K562 (cell line): ENCODE measurements around the gene RPP21. TPM values are rescaled to one million over a fixed set of nuclear protein-coding genes. Genes with fewer than 3 reads are reported as not detected.

ENCODE experiments used
- ATAC-seq: fragments of 200-7000 bp; cut with Tn5 transposase; 3 replicates; pipeline ENCODE4 v1.9.1; 2020; ENCODE audit warnings: moderate library complexity
- BruUV-seq: library from RNA; stranded (reverse); fragments of 400-500 nt; replicated peaks from 2 replicates; lab custom pipeline; 2021; lab: Mats Ljungman, UMichigan
- CTCF ChIA-PET: fragments of 300-600 bp; formaldehyde crosslinking; extraction: SDS; loops from one replicate; lab custom pipeline; 2021; ENCODE audit warnings: low intra/inter-chr PET ratio; lab: Yijun Ruan, JAX
- POLR2A ChIA-PET: fragments of 300-600, 350-650 bp; sonication (Branson Sonifier 250); formaldehyde crosslinking; extraction: SDS; loops from one replicate; lab custom pipeline; 2021; ENCODE audit warnings: antibody characterized with exemption, inconsistent platforms; lab: Yijun Ruan, JAX
- DNase-seq, 4 experiments: peaks; one replicate each; pipeline versions ENCODE4 v3.0.0 to v3.0.0-alpha.2; 2011 to 2018; ENCODE audit warnings: low spot score in 3 of 4, mixed read lengths in 3 of 4; ENCODE audit errors: extremely low read depth in 1 of 4
- FAIRE-seq: peaks from 2 replicates; lab custom pipeline; 2011; peaks lifted over from hg19 to GRCh38; lab: Jason Lieb, UNC
- H2AFZ ChIP-seq: 2 replicates; pipeline ENCODE4 v1.6.0; 2011; ENCODE audit warnings: low read depth, low read length, control low read depth, inconsistent platforms
- H3K27ac ChIP-seq: fragments of 200-600 bp; 3 replicates; pipeline ENCODE4 v1.8.0; 2011; ENCODE audit warnings: low read depth, mild to moderate bottlenecking, control low read depth, inconsistent platforms, low read length, moderate library complexity, mixed read lengths; ENCODE audit errors: extremely low read depth
- H3K27me3 ChIP-seq, 2 experiments: fragments of 300-600 bp in 1 of 2; 2 replicates in 1 of 2; 3 replicates in 1 of 2; pipeline versions ENCODE4 v1.6.0 to v1.8.0; 2011; ENCODE audit warnings: inconsistent platforms in 2 of 2, low read length in 2 of 2, mild to moderate bottlenecking in 1 of 2, mixed read lengths in 1 of 2, moderate library complexity in 1 of 2; ENCODE audit not compliant: control insufficient read depth in 2 of 2, insufficient read depth in 2 of 2
- H3K36me3 ChIP-seq: fragments of 300-600 bp; 3 replicates; pipeline ENCODE4 v1.8.0; 2011; ENCODE audit warnings: mild to moderate bottlenecking, low read length, inconsistent platforms; ENCODE audit not compliant: control insufficient read depth, insufficient read depth
- H3K4me1 ChIP-seq, 2 experiments: fragments of 200-600 bp in 1 of 2; replicated peaks in 1 of 2; 2 replicates in 1 of 2; 3 replicates in 1 of 2; pipeline versions ENCODE4 v1.5.1 to v1.8.0; 2011; ENCODE audit warnings: inconsistent platforms in 2 of 2, low read length in 2 of 2, mild to moderate bottlenecking in 1 of 2, mixed read lengths in 1 of 2, moderate library complexity in 1 of 2; ENCODE audit not compliant: control insufficient read depth in 2 of 2, insufficient read depth in 2 of 2
- H3K4me2 ChIP-seq: 2 replicates; pipeline ENCODE4 v1.6.1; 2011; ENCODE audit warnings: low read length, control low read depth, inconsistent platforms, mixed read lengths; ENCODE audit not compliant: insufficient read depth
- H3K4me3 ChIP-seq: fragments of 200-600 bp; sonication (generic), shearing (Covaris generic); 2 replicates; pipeline ENCODE4 v1.5.1; 2016; ENCODE audit warnings: control low read depth, inconsistent platforms
- H3K79me2 ChIP-seq: fragments of 200-600 bp; 3 replicates; pipeline ENCODE4 v1.8.0; 2011; ENCODE audit warnings: low read length, inconsistent platforms; ENCODE audit not compliant: control insufficient read depth, insufficient read depth
- H3K9ac ChIP-seq, 2 experiments: 2 replicates each; pipeline versions ENCODE4 v1.6.0 to v1.6.1; 2011; ENCODE audit warnings: low read depth in 2 of 2, low read length in 2 of 2, control low read depth in 1 of 2, inconsistent platforms in 1 of 2, mild to moderate bottlenecking in 1 of 2, mixed read lengths in 1 of 2; ENCODE audit not compliant: insufficient read depth in 1 of 2
- H3K9me1 ChIP-seq: one replicate; pipeline ENCODE4 v1.6.0; 2011; ENCODE audit warnings: inconsistent platforms, mild to moderate bottlenecking, low read length, moderate library complexity; ENCODE audit not compliant: control insufficient read depth, insufficient read depth
- H3K9me3 ChIP-seq: replicated peaks from 2 replicates; pipeline ENCODE4 v1.5.1; 2011; ENCODE audit warnings: low read depth, low read length, inconsistent platforms; ENCODE audit not compliant: control insufficient read depth, insufficient read depth
- H4K20me1 ChIP-seq: replicated peaks from 2 replicates; pipeline ENCODE4 v1.6.1; 2011; ENCODE audit warnings: low read length, inconsistent platforms, mixed read lengths; ENCODE audit not compliant: control insufficient read depth, insufficient read depth
- ARID1B ChIP-seq: fragments of 450-650 bp; IDR thresholded peaks from 2 replicates; pipeline ENCODE4 v1.6.1; 2016; ENCODE audit warnings: antibody characterized with exemption, mild to moderate bottlenecking, inconsistent platforms
- ATF1 ChIP-seq, 2 experiments: fragments of 450-650 bp in 1 of 2; IDR thresholded peaks; 2 replicates each; pipeline ENCODE4 v1.6.1; 2016; ENCODE audit warnings: missing compliant biosample characterization in 1 of 2, missing genetic modification characterization in 1 of 2
- ELF1 ChIP-seq: fragments of 200-800 bp; sonication (Bioruptor generic); IDR thresholded peaks from 2 replicates; pipeline ENCODE4 v1.6.1; 2016; ENCODE audit warnings: missing genetic modification characterization, missing compliant biosample characterization
- FOXO4 ChIP-seq: fragments of 450-650 bp; formaldehyde crosslinking; IDR thresholded peaks from 2 replicates; pipeline ENCODE4 v1.4.0; 2020; ENCODE audit warnings: mild to moderate bottlenecking, moderate library complexity
- HMGN3 ChIP-seq: IDR thresholded peaks from 2 replicates; pipeline ENCODE4 v1.6.1; 2011; ENCODE audit warnings: borderline replicate concordance, low read depth, mild to moderate bottlenecking, mixed read lengths, low read length; ENCODE audit not compliant: insufficient read length; ENCODE audit errors: extremely low read depth
- KAT7 ChIP-seq: sonication (generic); formaldehyde crosslinking; IDR thresholded peaks from 2 replicates; pipeline ENCODE4 v1.8.0; 2022; ENCODE audit warnings: missing genetic modification reagents, mild to moderate bottlenecking, borderline replicate concordance
- LARP7 ChIP-seq: fragments of 450-650 bp; IDR thresholded peaks from 2 replicates; pipeline ENCODE4 v1.6.1; 2016
- SRF ChIP-seq, 2 experiments: fragments of 250-450, 450-650 bp in 1 of 2; sonication (Bioruptor Pico) in 1 of 2; sonication (generic) in 1 of 2; formaldehyde crosslinking; IDR thresholded peaks; 2 replicates each; pipeline versions ENCODE4 v1.5.0 to v1.5.1; 2020 to 2022; ENCODE audit warnings: mild to moderate bottlenecking in 1 of 2, missing genetic modification reagents in 1 of 2
- THRAP3 ChIP-seq: fragments of 450-650 bp; IDR thresholded peaks from 2 replicates; pipeline ENCODE4 v1.6.1; 2016; ENCODE audit warnings: mild to moderate bottlenecking, inconsistent platforms, borderline replicate concordance
- TRIM28 ChIP-seq: fragments of 450-650 bp; IDR thresholded peaks from 2 replicates; pipeline ENCODE4 v1.6.1; 2017
- ZNF717 ChIP-seq: fragments of 250-450 bp; sonication (Bioruptor Pico); IDR thresholded peaks from 2 replicates; pipeline ENCODE4 v1.5.0; 2021
- WGBS: fragments of 100-300 bp; shearing (Covaris generic); methylation state at CpG from one replicate; pipeline ENCODE4 v1.1.6; 2016; ENCODE audit warnings: low coverage, mixed read lengths; ENCODE audit not compliant: insufficient coverage; ENCODE audit errors: missing lambda C conversion rate; 5-methylcytosine and 5-hydroxymethylcytosine counted together
- in situ Hi-C: fragments of 300-500 bp; cut with MboI; formaldehyde crosslinking; loops from 4 replicates; pipeline ENCODE4 v1.15.0; 2018; ENCODE audit warnings: inconsistent platforms, mixed read lengths
- intact Hi-C: fragments of 100-400 bp; cut with micrococcal nuclease; formaldehyde crosslinking; loops from 2 replicates; pipeline ENCODE4 v1.14.2; 2022
- polyA plus RNA-seq, 8 experiments: library from polyadenylated mRNA; depleted of rRNA in 4 of 8; stranded (reverse) in 5 of 8; unstranded in 3 of 8; fragments of >200 nt; fragmentation: Nextera tagmentation in 2 of 8; fragmentation: Illumina TruSeq in 1 of 8; extraction: Ambion mirVana in 2 of 8; extraction: Trizol in 1 of 8; gene quantifications; 2 replicates each; pipeline versions ENCODE4 v1.2.1 to v1.2.3, GENCODE V29; 2011 to 2014; ENCODE audit warnings: inconsistent platforms in 1 of 8, missing spikeins in 1 of 8
- total RNA-seq, 7 experiments: library from RNA; depleted of rRNA in 6 of 7; stranded (reverse); fragments of >200 nt in 6 of 7; fragmentation: Illumina TruSeq in 2 of 7; extraction: Trizol in 2 of 7; gene quantifications; 2 replicates each; pipeline versions ENCODE4 v1.2.1 to v1.2.3, GENCODE V29; 2011 to 2021; ENCODE audit warnings: low replicate concordance in 1 of 7
- TF ChIP-seq, protein P1 (sequence below): sonication (generic); formaldehyde crosslinking; IDR thresholded peaks from 2 replicates; pipeline ENCODE4 v1.8.0; 2022; ENCODE audit warnings: mild to moderate bottlenecking, missing genetic modification reagents

The RPP21 gene
- total and polyA plus RNA-seq, 9 of the 15 experiments (the other 6 are each of a cell fraction or from before 2014, with no cell fraction given), result 62.1 to 362 (median 166) TPM

- H2AFZ ChIP-seq, result no peak overlapping the region
- H3K4me3 ChIP-seq, result no peak overlapping the region
- no peak for TF ChIP-seq ELF1 (tag)
- no peak for TF ChIP-seq KAT7 (CRISPR knock-in tag)
- TF ChIP-seq, protein P1, sequence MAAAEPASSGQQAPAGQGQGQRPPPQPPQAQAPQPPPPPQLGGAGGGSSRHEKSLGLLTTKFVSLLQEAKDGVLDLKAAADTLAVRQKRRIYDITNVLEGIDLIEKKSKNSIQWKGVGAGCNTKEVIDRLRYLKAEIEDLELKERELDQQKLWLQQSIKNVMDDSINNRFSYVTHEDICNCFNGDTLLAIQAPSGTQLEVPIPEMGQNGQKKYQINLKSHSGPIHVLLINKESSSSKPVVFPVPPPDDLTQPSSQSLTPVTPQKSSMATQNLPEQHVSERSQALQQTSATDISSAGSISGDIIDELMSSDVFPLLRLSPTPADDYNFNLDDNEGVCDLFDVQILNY (CRISPR knock-in tag), result no peak
- TF ChIP-seq ATF1 (CRISPR knock-in tag; IDR thresholded peaks at IDR 0.05), result no peak
- no peak for TF ChIP-seq ATF1 (tag; IDR thresholded peaks at IDR 0.05)
- TF ChIP-seq SRF (CRISPR knock-in tag; IDR thresholded peaks at IDR 0.05), result no peak
- no peak for TF ChIP-seq TRIM28
- no peak for TF ChIP-seq LARP7
- no peak for TF ChIP-seq ZNF717 (CRISPR knock-in tag)
- TF ChIP-seq ARID1B, result no peak
- TF ChIP-seq THRAP3, result no peak
- no peak for TF ChIP-seq FOXO4 (CRISPR knock-in tag)
- TF ChIP-seq HMGN3, result no peak
- no peaks in the 10 kb centered on the region for H3K27me3 ChIP-seq
- DNase-seq (no peak), FAIRE-seq (no peak), ATAC-seq (no peak)
- peaks cover 93% of the 10 kb centered on the region for H3K36me3 ChIP-seq
- in situ Hi-C loops, result no loop called here
- POLR2A ChIA-PET, result no interaction called here
- 100% methylated on average over 1 of the region's 1 CpG for WGBS
- CTCF ChIA-PET, result no interaction called here
- BruUV-seq, result no TSS peak
- H4K20me1 ChIP-seq, result peaks cover 5% of the 10 kb centered on the region; the same call in 1 of the 2 replicates
- no peaks in the 10 kb centered on the region for H3K4me1 ChIP-seq
- H3K27ac ChIP-seq, result no peak overlapping the region
- H3K4me2 ChIP-seq, result no peak overlapping the region
- peaks cover 88% of the 10 kb centered on the region for H3K79me2 ChIP-seq
- H3K9me1 ChIP-seq, result no peaks in the 10 kb centered on the region
- intact Hi-C loops, result no loop called here
- H3K9ac ChIP-seq, result no peak overlapping the region
- no peaks in the 10 kb centered on the region for H3K9me3 ChIP-seq
Measured at GRCh38 chr6:30312676-30313321, 32.2 kb upstream of the RPP21 start.
